GM19351 (cell line): ENCODE data around the gene ARHGEF1.
"Not testable (repeated sequence)": the region's sequence is repeated elsewhere in the genome, so short reads cannot be mapped to it uniquely, and the experiment has no call there.

Experiments used
- ATAC-seq: cut with Tn5 transposase; IDR thresholded peaks from one replicate; pipeline ENCODE4 v1.9.1; 2021; ENCODE audit warnings: mild to moderate bottlenecking, moderate library complexity; ENCODE audit not compliant: unreplicated experiment

The ARHGEF1 gene

GRCh38 chr19:41929536-41930071 lies 46.6 kb downstream of the ARHGEF1 start:
- no peak for ATAC-seq

DNA sequence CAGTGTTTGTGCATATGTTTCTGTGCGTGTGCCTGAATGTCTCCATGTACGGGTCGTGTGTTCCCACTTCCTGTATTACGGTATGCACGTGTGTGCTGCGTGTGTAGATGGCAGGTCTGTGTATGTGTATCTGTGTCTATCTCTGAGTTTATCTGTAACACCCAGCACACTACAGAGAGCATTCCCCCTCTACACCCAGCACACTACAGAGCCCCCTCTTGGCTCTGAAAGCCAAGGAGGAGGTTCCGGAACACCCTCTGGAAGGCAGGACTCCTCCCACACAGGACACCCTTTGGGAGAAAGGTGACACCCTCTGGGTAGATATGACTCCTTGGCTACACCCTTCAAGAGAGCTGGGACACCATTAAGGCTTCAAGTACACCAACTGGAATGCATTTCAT lies 47.3 kb downstream of the ARHGEF1 start:
- ATAC-seq: no peak

DNA sequence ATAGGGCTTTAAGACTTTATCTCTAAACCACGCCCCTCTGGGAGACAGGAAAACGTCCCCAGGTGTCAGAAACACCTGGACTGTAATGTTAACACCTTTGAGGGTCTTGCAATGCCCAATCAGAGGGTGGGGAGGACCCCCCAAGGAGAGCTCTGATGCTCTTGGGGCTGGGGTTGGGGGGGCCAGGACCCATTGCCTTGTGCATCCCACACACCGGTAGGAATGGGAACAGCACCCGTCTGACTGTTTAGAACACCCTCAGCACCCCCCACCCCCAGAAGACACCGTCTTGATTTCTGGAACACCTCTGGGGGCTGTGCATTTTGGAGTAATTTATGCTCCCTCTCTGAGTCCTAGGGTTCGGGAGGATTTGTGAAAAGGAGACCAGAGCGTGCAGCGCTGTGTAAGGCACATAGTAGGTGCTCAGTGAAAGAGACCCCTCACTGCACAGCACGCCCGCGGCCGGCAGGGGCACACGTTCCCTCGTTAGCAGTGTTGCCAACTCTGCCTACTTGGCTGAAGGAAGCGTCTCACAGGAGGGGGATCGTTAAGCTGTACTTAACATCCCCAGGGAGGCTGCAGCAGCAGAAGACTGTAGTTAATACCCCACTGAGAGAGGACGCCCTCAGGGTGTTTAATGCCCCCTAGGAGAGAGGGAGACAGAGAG lies 48.1 kb downstream of the ARHGEF1 start:
- no peak for ATAC-seq

DNA sequence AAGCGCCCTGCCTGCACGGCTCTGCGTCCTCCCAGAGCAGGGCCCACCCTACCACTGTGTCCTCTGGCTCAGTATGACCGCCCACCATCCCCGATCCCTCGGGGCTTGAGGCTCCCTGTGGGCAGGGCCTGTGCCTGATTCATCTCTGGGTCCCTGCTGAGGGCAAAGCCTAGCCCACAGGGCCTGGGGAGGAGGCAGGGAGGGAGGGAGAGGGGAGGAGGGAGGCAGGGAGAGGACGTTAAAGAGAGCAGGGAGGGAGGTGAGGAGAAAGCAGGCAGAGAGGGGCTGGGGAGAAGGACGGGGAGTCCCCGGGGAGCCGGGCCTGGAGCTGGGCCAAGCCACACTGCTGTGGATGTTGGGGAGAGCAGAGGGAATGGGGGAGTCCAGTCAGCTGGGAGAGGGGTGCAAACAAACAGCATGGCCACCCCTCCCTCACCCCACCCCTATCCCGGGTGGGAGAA lies 49.3 kb downstream of the ARHGEF1 start:
- ATAC-seq: no peak

- no peak for ATAC-seq
Observed at GRCh38 chr19:41932720-41933332, 49.8 kb downstream of the ARHGEF1 start.

DNA sequence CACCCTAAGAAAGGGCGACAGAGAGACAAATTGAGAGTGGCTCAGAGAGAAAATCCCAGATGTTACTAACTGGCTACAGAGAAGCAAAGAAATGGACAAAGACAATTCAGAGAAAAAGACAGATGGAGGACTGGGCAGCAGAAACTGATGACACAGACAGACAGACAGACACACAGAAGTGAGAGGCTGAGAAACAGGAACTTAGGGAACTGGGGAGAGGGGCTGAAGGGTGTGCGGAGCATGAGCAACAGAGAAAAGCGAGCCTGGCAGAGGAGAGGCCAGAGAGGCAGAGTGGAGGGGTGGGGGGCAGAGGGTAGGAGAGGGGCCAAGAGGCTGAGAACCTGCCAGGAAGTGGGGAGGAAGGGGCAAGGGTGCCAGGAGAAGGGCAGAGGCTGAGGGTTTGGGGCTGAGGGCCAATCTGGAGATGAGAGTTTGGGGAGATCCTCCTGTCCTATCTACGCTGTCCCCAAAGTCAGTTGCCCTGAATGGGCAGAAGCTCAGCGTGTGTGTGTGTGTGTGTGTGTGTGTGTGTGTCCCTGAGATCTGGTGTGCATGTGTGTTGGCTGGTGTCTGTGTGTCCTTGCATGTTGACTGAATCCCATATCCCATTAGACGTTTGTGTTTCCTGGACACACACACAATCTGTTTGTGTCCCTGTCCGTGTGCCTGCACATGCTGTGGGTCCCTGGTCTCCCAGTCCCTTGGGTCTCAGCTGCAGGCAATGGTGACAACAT lies 50.9 kb downstream of the ARHGEF1 start:
- ATAC-seq: no peak

DNA sequence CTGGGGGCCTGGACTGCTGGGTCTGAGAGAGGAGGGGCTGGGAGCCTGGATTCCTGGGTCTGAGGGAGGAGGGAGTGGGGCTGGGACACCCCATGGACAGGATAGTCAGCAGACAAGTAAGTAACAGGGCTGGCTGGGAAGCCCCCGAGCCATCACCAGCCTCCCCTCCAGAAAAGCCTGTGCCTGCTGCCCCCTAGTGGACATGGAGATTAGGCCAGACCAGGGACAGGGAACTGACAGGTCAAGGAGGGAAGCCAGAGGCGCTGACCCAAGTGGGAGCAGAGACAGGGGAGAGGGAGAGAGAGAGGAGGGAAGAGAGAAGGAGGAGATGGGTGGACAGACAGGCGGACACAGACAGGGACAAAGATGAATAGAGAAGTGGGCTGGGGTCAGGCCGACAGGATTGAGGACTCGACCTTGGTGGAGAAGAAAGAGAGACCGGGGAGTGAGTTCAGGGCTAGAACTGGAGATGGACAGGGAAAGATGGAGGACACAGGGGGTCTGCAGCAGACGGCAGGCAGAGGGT lies 51.9 kb downstream of the ARHGEF1 start:
- no peak for ATAC-seq

GRCh38 chr19:41935760-41936415 lies 52.9 kb downstream of the ARHGEF1 start:
- ATAC-seq: no peak

DNA sequence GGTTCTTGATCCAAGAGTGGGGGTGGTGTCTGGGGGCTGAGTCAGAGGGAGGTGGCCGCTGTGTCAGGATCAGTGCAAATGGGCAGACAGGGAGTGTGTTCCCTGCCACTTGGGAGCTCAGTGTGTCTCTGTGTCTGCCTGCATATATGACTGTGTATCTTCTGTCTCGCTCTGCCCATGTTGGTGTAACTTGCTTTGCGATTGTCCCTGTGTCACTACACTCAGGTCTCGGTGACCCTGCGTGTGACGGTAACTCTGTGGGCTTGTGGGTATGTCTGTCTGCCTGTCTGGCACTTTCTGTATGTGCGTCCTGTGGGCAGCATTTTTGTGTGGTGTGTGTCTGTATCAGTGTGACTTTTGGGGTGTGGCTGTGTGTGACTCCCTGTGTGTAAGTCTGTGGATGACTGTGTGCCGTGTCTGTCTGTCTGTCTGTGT lies 53.4 kb downstream of the ARHGEF1 start:
- no peak for ATAC-seq

- no peak for ATAC-seq
Observed at GRCh38 chr19:41936961-41937360, 54.0 kb downstream of the ARHGEF1 start.

GRCh38 chr19:41937525-41938468 lies 54.8 kb downstream of the ARHGEF1 start:
- no peak for ATAC-seq

DNA sequence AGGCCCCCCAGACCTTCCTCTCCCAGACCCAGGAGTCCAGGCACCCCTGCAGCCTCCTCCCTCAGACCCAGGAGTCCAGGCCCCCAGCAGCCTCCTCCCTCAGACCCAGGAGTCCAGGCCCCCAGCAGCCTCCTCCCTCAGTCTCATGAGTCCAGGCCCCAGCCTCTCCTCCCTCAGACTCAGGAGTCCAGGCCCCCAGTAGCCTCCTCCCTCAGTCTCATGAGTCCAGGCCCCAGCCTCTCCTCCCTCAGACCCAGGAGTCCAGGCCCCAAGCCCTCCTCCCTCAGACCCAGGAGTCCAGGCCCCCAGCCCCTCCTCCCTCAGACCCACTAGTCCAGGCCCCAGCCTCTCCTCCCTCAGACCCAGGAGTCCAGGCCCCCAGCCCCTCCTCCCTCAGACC lies 56.2 kb downstream of the ARHGEF1 start:
- ATAC-seq: not testable (repeated sequence)

DNA sequence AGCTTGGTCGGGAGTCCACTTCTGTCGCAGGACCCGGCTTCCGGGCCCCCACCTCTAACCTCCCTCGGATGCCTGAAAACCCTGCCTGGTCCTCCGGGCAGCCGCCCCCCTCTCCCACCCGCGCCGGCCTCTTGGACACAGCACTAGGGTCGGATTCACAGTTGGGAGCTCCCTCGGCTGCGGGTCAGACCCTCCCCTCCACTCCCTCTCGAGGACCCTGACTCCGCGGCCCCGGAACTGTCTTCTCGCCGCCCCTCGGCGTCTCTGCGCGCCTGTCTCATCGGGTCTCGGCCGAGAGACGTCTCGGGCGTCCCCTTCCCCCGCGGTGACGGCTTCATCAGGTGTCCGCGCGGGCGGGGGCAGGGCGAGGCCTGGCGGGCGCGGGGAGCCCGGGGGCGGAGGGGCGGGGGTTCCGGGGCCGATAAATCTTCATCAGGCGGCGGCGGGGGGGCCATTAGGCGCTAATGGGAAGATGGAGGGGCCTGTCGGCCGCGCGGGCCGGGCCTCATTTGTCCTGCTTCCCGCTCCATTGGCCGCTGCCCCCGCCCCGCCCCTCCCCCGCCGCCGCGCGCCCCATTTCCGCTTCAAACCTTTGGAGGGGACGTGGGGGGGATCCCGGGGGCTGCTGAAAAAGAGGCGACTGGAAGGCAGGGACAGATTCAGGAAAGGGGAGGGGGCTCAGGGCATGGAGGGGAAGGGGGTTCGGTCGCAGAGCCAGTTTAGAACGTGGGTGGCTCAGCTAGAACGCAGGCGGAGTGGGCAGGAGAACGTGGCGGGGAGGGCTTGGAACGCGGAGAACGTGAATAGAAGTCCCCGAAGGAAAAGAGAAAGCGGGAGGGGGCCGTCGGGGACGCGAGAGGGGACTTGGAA lies 57.1 kb downstream of the ARHGEF1 start:
- no peak for ATAC-seq

GRCh38 chr19:41940731-41941409 lies 57.9 kb downstream of the ARHGEF1 start:
- ATAC-seq: no peak

DNA sequence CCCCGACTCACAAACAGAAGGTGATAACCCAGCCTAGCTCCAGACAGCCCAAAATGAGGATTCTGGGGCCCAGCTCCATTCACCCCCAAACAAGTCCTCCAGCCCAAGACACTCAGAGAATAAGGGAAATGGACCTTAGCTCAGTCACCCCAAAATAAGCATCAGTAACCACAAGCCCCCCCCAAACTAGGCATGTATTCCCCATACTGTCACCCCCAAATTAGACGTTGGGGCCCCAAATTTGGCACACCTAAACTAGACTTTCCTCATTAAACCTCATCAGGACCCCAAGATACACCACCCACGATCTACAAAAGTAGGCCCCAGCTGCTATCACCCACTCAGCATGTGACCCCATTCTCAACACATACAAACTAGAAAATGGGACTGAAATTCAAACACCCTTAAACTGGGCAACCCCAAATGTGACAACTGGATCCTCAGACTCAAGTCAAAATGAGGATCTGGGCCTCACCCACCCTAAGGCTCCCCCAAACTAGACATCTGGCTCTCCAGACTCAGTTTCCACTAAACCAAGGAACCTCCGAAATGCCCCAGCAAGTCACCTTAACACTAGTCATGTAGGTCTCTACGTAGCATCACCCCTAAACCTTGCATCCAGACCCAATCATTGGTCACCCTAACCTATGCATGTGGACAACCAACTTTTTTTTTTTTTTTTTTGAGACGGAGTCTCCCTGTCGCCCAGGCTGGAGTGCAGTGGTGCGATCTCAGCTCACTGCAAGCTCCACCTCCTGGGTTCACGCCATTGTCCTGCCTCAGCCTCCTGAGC lies 58.6 kb downstream of the ARHGEF1 start:
- no peak for ATAC-seq

DNA sequence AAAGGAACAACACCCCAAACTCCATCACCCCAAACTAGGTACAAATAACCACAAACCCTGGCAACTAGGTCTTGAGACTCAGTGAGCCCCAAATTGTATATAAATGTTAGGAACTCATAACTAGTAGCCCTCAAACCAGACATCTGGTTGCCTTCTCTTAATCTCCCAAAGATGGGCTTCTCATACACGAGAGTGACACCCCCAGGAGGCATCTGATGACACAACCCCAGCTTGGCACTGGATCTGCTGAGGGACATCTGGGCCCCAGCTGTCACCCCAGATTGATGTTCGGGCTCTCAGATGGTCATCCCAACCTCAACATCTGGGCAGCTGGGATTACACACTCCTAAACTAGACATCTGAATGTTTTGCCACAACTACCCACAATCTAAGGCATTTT lies 61.4 kb downstream of the ARHGEF1 start:
- no peak for ATAC-seq

- ATAC-seq: peak; percentile 88
Observed at GRCh38 chr19:41945135-41945766, 62.3 kb downstream of the ARHGEF1 start.
